ENCODE measurements around the gene COA7.
A peak's percentile ranks its signal among the peaks of the same experiment; 100 is the strongest.

GRCh38 chr1:52697795-52698674 is at the start of gene COA7:
- TF ChIP-seq CTCF (IDR thresholded peaks at IDR 0.05) (no peak), POLR2A (IDR thresholded peaks at IDR 0.05) (no peak), POLR2AphosphoS5 (IDR thresholded peaks at IDR 0.05) (peak; percentile 70 to 85 (median 79)), EP300 (IDR thresholded peaks at IDR 0.05) (no peak)

Measured in stomach (tissue), 4 donors.